K562 (cell line): Measurements from ENCODE around the gene GOT1. TPM values are rescaled to one million over a fixed set of nuclear protein-coding genes. Genes with fewer than 3 reads are reported as not detected.

Source experiments
- AFF4 ChIP-seq: sonication (generic); formaldehyde crosslinking; IDR thresholded peaks from 2 replicates; pipeline ENCODE4 v1.8.0; 2023; ENCODE audit warnings: mild to moderate bottlenecking, missing genetic modification reagents
- FOSL1 ChIP-seq: fragments of 200-800 bp; sonication (Bioruptor generic); conservative IDR thresholded peaks from 2 replicates; pipeline ENCODE4 v1.6.1; 2016; ENCODE audit warnings: missing genetic modification characterization, missing compliant biosample characterization
- FOXA3 ChIP-seq, 2 experiments: fragments of 450-650 bp in 1 of 2; sonication (generic) in 1 of 2; formaldehyde crosslinking; IDR thresholded peaks in 1 of 2; conservative IDR thresholded peaks in 1 of 2; 2 replicates each; pipeline versions ENCODE4 v1.4.0 to v1.8.0; 2020 to 2022; ENCODE audit warnings: mild to moderate bottlenecking in 2 of 2, missing genetic modification reagents in 1 of 2
- GABPA ChIP-seq: fragments of 200-800 bp; sonication (Bioruptor generic); conservative IDR thresholded peaks from 2 replicates; pipeline ENCODE4 v1.6.1; 2016; ENCODE audit warnings: low read depth, missing genetic modification characterization, missing compliant biosample characterization
- HNRNPK ChIP-seq: fragments of 200-400 bp; formaldehyde crosslinking; IDR thresholded peaks from one replicate; pipeline ENCODE4 v1.6.1; 2018; ENCODE audit warnings: mild to moderate bottlenecking, low read depth, low read length; ENCODE audit not compliant: poor library complexity, severe bottlenecking
- NFATC3 ChIP-seq: fragments of 450-650 bp; IDR thresholded peaks from 2 replicates; pipeline ENCODE4 v1.6.1; 2017; ENCODE audit warnings: mild to moderate bottlenecking
- RB1 ChIP-seq: fragments of 450-650 bp; IDR thresholded peaks from 2 replicates; pipeline ENCODE4 v1.6.1; 2017; ENCODE audit warnings: low read depth, mild to moderate bottlenecking
- RBBP5 ChIP-seq: fragments of 200-600 bp; sonication (generic); IDR thresholded peaks from 2 replicates; pipeline ENCODE4 v1.6.1; 2012; ENCODE audit warnings: borderline replicate concordance, mild to moderate bottlenecking, low read length, control low read depth, inconsistent platforms; ENCODE audit not compliant: insufficient read depth, poor library complexity, severe bottlenecking
- STAT5A ChIP-seq: IDR thresholded peaks from 2 replicates; pipeline ENCODE4 v1.6.1; 2012; ENCODE audit warnings: low read length, inconsistent platforms, borderline replicate concordance
- THAP7 ChIP-seq: fragments of 250-450 bp; sonication (Bioruptor Pico); IDR thresholded peaks from 2 replicates; pipeline ENCODE4 v1.5.0; 2021
- TRIM25 ChIP-seq: fragments of 450-650 bp; IDR thresholded peaks from 2 replicates; pipeline ENCODE4 v1.7.0; 2016; ENCODE audit warnings: borderline replicate concordance
- XRCC3 ChIP-seq: fragments of 450-650 bp; IDR thresholded peaks from 2 replicates; pipeline ENCODE4 v1.6.1; 2017; ENCODE audit warnings: mild to moderate bottlenecking, moderate library complexity
- ZNF175 ChIP-seq: fragments of 200-800 bp; sonication (Bioruptor generic); IDR thresholded peaks from 2 replicates; pipeline ENCODE4 v1.6.1; 2016; ENCODE audit warnings: low read depth, mild to moderate bottlenecking, missing genetic modification characterization, missing compliant biosample characterization
- ZNF212 ChIP-seq: fragments of 450-650 bp; formaldehyde crosslinking; IDR thresholded peaks from 2 replicates; pipeline ENCODE4 v1.4.0; 2020; ENCODE audit warnings: mild to moderate bottlenecking
- ZNF280B ChIP-seq: fragments of 250-450 bp; sonication (Bioruptor Pico); IDR thresholded peaks from 2 replicates; pipeline ENCODE4 v1.5.1; 2021; ENCODE audit warnings: mild to moderate bottlenecking
- ZNF395 ChIP-seq: fragments of 200-800 bp; sonication (Bioruptor generic); IDR thresholded peaks from 2 replicates; pipeline ENCODE4 v1.6.1; 2017; ENCODE audit warnings: missing genetic modification characterization, missing compliant biosample characterization
- ZNF408 ChIP-seq: fragments of 250-450 bp; sonication (Bioruptor Pico); IDR thresholded peaks from 2 replicates; pipeline ENCODE4 v1.4.0; 2020; ENCODE audit warnings: low read depth, mild to moderate bottlenecking, moderate library complexity
- ZSCAN29 ChIP-seq: fragments of 450-650 bp; IDR thresholded peaks from 2 replicates; pipeline ENCODE4 v1.6.1; 2017
- polyA plus RNA-seq, 8 experiments: library from polyadenylated mRNA; depleted of rRNA in 4 of 8; stranded (reverse) in 5 of 8; unstranded in 3 of 8; fragments of >200 nt; fragmentation: Nextera tagmentation in 2 of 8; fragmentation: Illumina TruSeq in 1 of 8; extraction: Ambion mirVana in 2 of 8; extraction: Trizol in 1 of 8; gene quantifications; 2 replicates each; pipeline versions ENCODE4 v1.2.1 to v1.2.3, GENCODE V29; 2011 to 2014; ENCODE audit warnings: inconsistent platforms in 1 of 8, missing spikeins in 1 of 8
- total RNA-seq, 7 experiments: library from RNA; depleted of rRNA in 6 of 7; stranded (reverse); fragments of >200 nt in 6 of 7; fragmentation: Illumina TruSeq in 2 of 7; extraction: Trizol in 2 of 7; gene quantifications; 2 replicates each; pipeline versions ENCODE4 v1.2.1 to v1.2.3, GENCODE V29; 2011 to 2021; ENCODE audit warnings: low replicate concordance in 1 of 7

The GOT1 gene
- total and polyA plus RNA-seq, 9 of the 15 experiments (the other 6 are each of a cell fraction or from before 2014, with no cell fraction given) = 55.7 to 166 (median 75.4) TPM

GRCh38 chr10:99395750-99396445, 34.5 kb downstream of the GOT1 start (continued):
- TF ChIP-seq ZNF408 (CRISPR knock-in tag) = no peak
- TF ChIP-seq ZNF212 (CRISPR knock-in tag) = no peak
- no peak for TF ChIP-seq RB1
- TF ChIP-seq AFF4 (CRISPR knock-in tag) = no peak
- no peak for TF ChIP-seq STAT5A
- no peak for TF ChIP-seq NFATC3
- TF ChIP-seq ZNF395 (CRISPR knock-in tag) = no peak
- TF ChIP-seq ZNF280B = no peak
- peak; percentile 57 for TF ChIP-seq GABPA (tag)
- peak in 1 of 2 experiments; percentile 80; a peak in 2 of 4 replicates for TF ChIP-seq FOXA3 (CRISPR knock-in tag; conservative IDR thresholded peaks at IDR 0.05 in 1 of 2, IDR thresholded peaks at IDR 0.05 in 1 of 2)
- TF ChIP-seq THAP7 (CRISPR knock-in tag) = no peak
- TF ChIP-seq HNRNPK = no peak
- TF ChIP-seq XRCC3 = no peak
- TF ChIP-seq RBBP5 = no peak
- TF ChIP-seq ZSCAN29 = no peak
- peak; percentile 25 for TF ChIP-seq FOSL1 (tag)
- TF ChIP-seq TRIM25 = no peak
- no peak for TF ChIP-seq ZNF175 (CRISPR knock-in tag)
